ENCODE measurements around the gene ARSK. TPM values are rescaled to one million over a fixed set of nuclear protein-coding genes. Genes with fewer than 3 reads are reported as not detected.

The ARSK gene
- total and polyA plus RNA-seq, 2 of the 4 experiments (the other 2 are of a cell fraction): 15.1 to 22.0 TPM

DNA sequence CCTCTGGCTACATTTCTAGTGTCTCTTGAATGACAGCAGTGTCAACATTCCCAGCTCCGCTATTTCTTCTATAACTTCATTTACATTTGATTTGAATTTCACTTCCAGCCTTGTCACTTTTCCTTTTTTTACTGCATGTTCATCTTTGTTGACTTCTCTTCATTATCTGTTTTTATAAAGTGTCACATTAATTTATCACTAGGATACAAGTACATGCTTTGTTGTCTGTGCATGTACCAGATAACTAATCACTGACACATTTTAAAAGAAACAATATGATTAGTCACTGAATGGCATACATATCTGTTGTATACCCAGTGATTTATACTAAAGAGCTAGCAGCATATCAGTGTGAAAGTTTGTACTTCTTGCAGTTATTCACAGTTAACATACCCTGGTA, 29.1 kb downstream of the ARSK start:
- WGBS, 2 experiments (ENCODE audit: extremely low coverage in 2 of 2, insufficient read length in 1 of 2): no CpG with 5 or more reads among the region's 1 CpG

More for the DNA sequence above, 29.1 kb downstream of the ARSK start:
- no TSS peak for BruUV-seq (replicated peaks)
- no peaks in the 10 kb centered on the region for H3K4me1 ChIP-seq (ENCODE audit: control insufficient read depth, insufficient read depth, low read length)
- H3K9ac ChIP-seq (ENCODE audit: low read depth, low read length): no peak overlapping the region
- H3K9me3 ChIP-seq (ENCODE audit: control insufficient read depth, insufficient read depth, low read length): no peaks in the 10 kb centered on the region
- no peak overlapping the region for H2BK120ac ChIP-seq (ENCODE audit: low read depth, low read length)
- H2AK9ac ChIP-seq (replicated peaks; ENCODE audit: low read depth, low read length, poor library complexity): no peak overlapping the region
- H2BK20ac ChIP-seq (ENCODE audit: low read depth, low read length): no peak overlapping the region
- peaks cover 5 to 8% of the 10 kb centered on the region in 2 experiments; a peak in 3 of 4 replicates for H3K79me1 ChIP-seq (ENCODE audit: low read depth in 1 of 2, low read length in 2 of 2)
- H3K14ac ChIP-seq (replicated peaks; ENCODE audit: low read depth, low read length): no peak overlapping the region
- no peak overlapping the region for H3K27ac ChIP-seq (ENCODE audit: insufficient read depth, low read length)
- no peak overlapping the region for H2BK15ac ChIP-seq (ENCODE audit: low read depth, low read length)
- ATAC-seq (ENCODE audit: low read depth): no peak; the same call in 1 of the 2 replicates
- H4K8ac ChIP-seq (ENCODE audit: low read depth in 2 of 2, low read length in 2 of 2): no peak overlapping the region
- no peak overlapping the region for H2AK5ac ChIP-seq (ENCODE audit: low read depth, low read length)
- no peak overlapping the region for H3K56ac ChIP-seq (ENCODE audit: extremely low read depth, insufficient read depth, low read length)
- in situ Hi-C loops (cut with MboI; ENCODE audit: low sequenced_read_pairs): no loop called here
- intact Hi-C loops (cut with micrococcal nuclease): no loop called here
- no peaks in the 10 kb centered on the region for H3K9me1 ChIP-seq (ENCODE audit: insufficient read depth, low read length)
- H3K27me3 ChIP-seq (ENCODE audit: control insufficient read depth, insufficient read depth, low read length): no peaks in the 10 kb centered on the region
- no peak overlapping the region for H3K23ac ChIP-seq (ENCODE audit: low read depth, low read length)
- H4K20me1 ChIP-seq (ENCODE audit: insufficient read depth, low read length): no peaks in the 10 kb centered on the region
- H3K18ac ChIP-seq (ENCODE audit: low read depth, low read length): no peak overlapping the region
- no peak overlapping the region for H3K4me2 ChIP-seq (ENCODE audit: low read depth, low read length)
- H3K4ac ChIP-seq (ENCODE audit: low read depth, low read length): no peak overlapping the region
- H4K5ac ChIP-seq (ENCODE audit: low read depth, low read length): no peak overlapping the region
- H4K91ac ChIP-seq (ENCODE audit: insufficient read depth, low read depth, low read length): no peak overlapping the region
- dilution Hi-C loops (cut with HindIII; ENCODE audit: low sequenced_read_pairs, unreplicated experiment): no loop called here
- H3K4me3 ChIP-seq (ENCODE audit: insufficient read depth, low read depth, low read length): no peak overlapping the region
- DNase-seq: no peak
- no peaks in the 10 kb centered on the region for H3K36me3 ChIP-seq (ENCODE audit: control insufficient read depth, insufficient read depth, low read length)
- no peak overlapping the region for H2BK5ac ChIP-seq (ENCODE audit: low read depth, low read length, poor library complexity, severe bottlenecking)
- POLR2A ChIA-PET (ENCODE audit: unreplicated experiment): no interaction called here
- TF ChIP-seq NFE2L2 (IDR thresholded peaks at IDR 0.05; ENCODE audit: low read depth, low read length) (no peak), ELK1 (IDR thresholded peaks at IDR 0.05; ENCODE audit: borderline replicate concordance, low read depth, low read length) (no peak), CEBPB (IDR thresholded peaks at IDR 0.05; ENCODE audit: low read depth, low read length) (no peak)
- CTCF ChIA-PET: interaction anchor here (1.4 kb wide), 1 partner anchor 13 kb away, joined by 4 read pairs; no protein-coding TSS in a partner anchor
- H2AFZ ChIP-seq (replicated peaks; ENCODE audit: low read length, poor library complexity): no peak overlapping the region
